WERI-Rb-1 (cell line): Measurements from ENCODE around the gene NKX6-2.

Experiments used
- DNase-seq: peaks from one replicate; pipeline ENCODE4 v3.0.0-alpha.2; 2020
- H3K27ac ChIP-seq: fragments of 250-450 bp; sonication (Bioruptor Pico); 2 replicates; pipeline ENCODE4 v1.5.1; 2020; ENCODE audit warnings: mild to moderate bottlenecking, moderate library complexity
- H3K27me3 ChIP-seq: fragments of 250-450 bp; sonication (Bioruptor Pico); 2 replicates; pipeline ENCODE4 v1.5.1; 2021; ENCODE audit warnings: mild to moderate bottlenecking, low read depth, moderate library complexity; ENCODE audit not compliant: insufficient read depth, severe bottlenecking
- H3K36me3 ChIP-seq: fragments of 250-450 bp; sonication (Bioruptor Pico); 2 replicates; pipeline ENCODE4 v1.5.1; 2020; ENCODE audit warnings: mild to moderate bottlenecking, moderate library complexity
- H3K4me3 ChIP-seq: 2 replicates; pipeline ENCODE4 v1.5.1; 2011; ENCODE audit warnings: low read depth, mild to moderate bottlenecking, control low read depth, low read length
- H3K9me3 ChIP-seq: fragments of 250-450 bp; sonication (Bioruptor Pico); 2 replicates; pipeline ENCODE4 v1.5.1; 2021; ENCODE audit warnings: mild to moderate bottlenecking, moderate library complexity; ENCODE audit not compliant: severe bottlenecking
- CTCF ChIP-seq: IDR thresholded peaks from 2 replicates; pipeline ENCODE4 v1.5.1; 2011; ENCODE audit warnings: low read depth, mild to moderate bottlenecking, control low read depth, inconsistent platforms, low read length

NKX6-2 gene

GRCh38 chr10:132790470-132790869 is 4.5 kb upstream of the NKX6-2 start:
- H3K4me3 ChIP-seq, result no peak overlapping the region
- DNase-seq, result no peak
- H3K36me3 ChIP-seq, result no peaks in the 10 kb centered on the region
- H3K27me3 ChIP-seq, result peaks cover 37% of the 10 kb centered on the region
- no peak overlapping the region for H3K27ac ChIP-seq
- no peak for TF ChIP-seq CTCF
- H3K9me3 ChIP-seq, result no peaks in the 10 kb centered on the region

GRCh38 chr10:132789659-132790148 is 3.8 kb upstream of the NKX6-2 start:
- Histone ChIP-seq H3K36me3 (no peaks in the 10 kb centered on the region), H3K27ac (no peak overlapping the region), H3K27me3 (peaks cover 37% of the 10 kb centered on the region), H3K4me3 (no peak overlapping the region), H3K9me3 (peaks cover 6% of the 10 kb centered on the region)
- DNase-seq, result no peak
- no peak for TF ChIP-seq CTCF

GRCh38 chr10:132788831-132789219 is 2.9 kb upstream of the NKX6-2 start:
- no peak overlapping the region for H3K27ac ChIP-seq
- H3K4me3 ChIP-seq, result no peak overlapping the region
- no peaks in the 10 kb centered on the region for H3K36me3 ChIP-seq
- no peak for DNase-seq
- peaks cover 9% of the 10 kb centered on the region for H3K9me3 ChIP-seq
- TF ChIP-seq CTCF, result no peak
- H3K27me3 ChIP-seq, result peaks cover 37% of the 10 kb centered on the region

- peaks cover 9% of the 10 kb centered on the region for H3K9me3 ChIP-seq
- no peaks in the 10 kb centered on the region for H3K36me3 ChIP-seq
- peaks cover 37% of the 10 kb centered on the region for H3K27me3 ChIP-seq
- peak; percentile 53 for DNase-seq
- peak; percentile 57 for TF ChIP-seq CTCF
- peak overlapping the region; percentile 32 for H3K4me3 ChIP-seq
- no peak overlapping the region for H3K27ac ChIP-seq
These were observed 2.4 kb upstream of the NKX6-2 start for GRCh38 chr10:132788180-132788830.

GRCh38 chr10:132787495-132788179 is 1.7 kb upstream of the NKX6-2 start:
- TF ChIP-seq CTCF, result no peak
- no peaks in the 10 kb centered on the region for H3K36me3 ChIP-seq
- H3K9me3 ChIP-seq, result peaks cover 9% of the 10 kb centered on the region
- peak; percentile 56 for DNase-seq
- peak overlapping the region; percentile 32 for H3K4me3 ChIP-seq
- peaks cover 37% of the 10 kb centered on the region for H3K27me3 ChIP-seq
- no peak overlapping the region for H3K27ac ChIP-seq
